Heart left ventricle (tissue), 16 donors: Measurements from ENCODE around the gene KRT4. TPM values are rescaled to one million over a fixed set of nuclear protein-coding genes. Genes with fewer than 3 reads are reported as not detected.

Experiments used
- ATAC-seq, 4 donors: fragments of 200-7000 bp; cut with Tn5 transposase; one replicate each; pipeline ENCODE4 v1.9.1; 2020 to 2022; ENCODE audit warnings: moderate library complexity in 4 of 4, mild to moderate bottlenecking in 3 of 4, moderate number of reproducible peaks in 1 of 4
- DNase-seq, 5 donors: peaks; one replicate each; pipeline ENCODE4 v3.0.0-alpha.2; 2020
- H3K27ac ChIP-seq, 12 donors: fragments of 200-600 bp; sonication (generic) in 4 of 12; one replicate each; pipeline versions ENCODE4 v1.5.0 to v1.8.0; 2016 to 2022; ENCODE audit warnings: mild to moderate bottlenecking in 2 of 12
- H3K27me3 ChIP-seq, 9 donors: fragments of 200-600 bp; sonication (generic) in 2 of 9; one replicate each; pipeline versions ENCODE4 v1.5.1 to v1.8.0; 2016 to 2022; ENCODE audit warnings: mild to moderate bottlenecking in 3 of 9
- H3K36me3 ChIP-seq, 9 donors: fragments of 200-600 bp; sonication (generic) in 2 of 9; one replicate each; pipeline versions ENCODE4 v1.5.0 to v1.8.0; 2018 to 2022; ENCODE audit warnings: mild to moderate bottlenecking in 2 of 9
- H3K4me1 ChIP-seq, 12 donors: fragments of 200-600 bp; sonication (generic) in 4 of 12; one replicate each; pipeline versions ENCODE4 v1.5.0 to v1.8.0; 2016 to 2022; ENCODE audit warnings: mild to moderate bottlenecking in 3 of 12
- H3K4me3 ChIP-seq, 12 donors: fragments of 200-600 bp; sonication (generic) in 4 of 12; one replicate each; pipeline versions ENCODE4 v1.5.0 to v1.8.0; 2017 to 2022; ENCODE audit warnings: mild to moderate bottlenecking in 9 of 12, moderate library complexity in 4 of 12
- H3K9me3 ChIP-seq, 12 donors: fragments of 200-600 bp; sonication (generic) in 4 of 12; one replicate each; pipeline versions ENCODE4 v1.5.0 to v1.8.0; 2016 to 2022; ENCODE audit warnings: mild to moderate bottlenecking in 1 of 12
- POLR2A ChIP-seq, 2 donors: fragments of 450-650 bp; IDR thresholded peaks; one replicate each; pipeline ENCODE4 v1.6.1; 2017; ENCODE audit warnings: antibody characterized with exemption in 2 of 2, mild to moderate bottlenecking in 2 of 2, moderate library complexity in 2 of 2
- WGBS, 4 donors: extraction: QIAGEN DNeasy Blood & Tissue Kit in 2 of 4; methylation state at CpG; one replicate each; pipeline versions ENCODE4 v1.1.5 to v1.1.7; 2013 to 2018; 5-methylcytosine and 5-hydroxymethylcytosine counted together
- intact Hi-C, 10 donors: fragments of 100-400 bp; cut with DNase I; formaldehyde crosslinking; loops; one replicate each; pipeline versions ENCODE4 v1.11.1 to v1.14.2; 2022
- polyA plus RNA-seq, 2 donors: library from polyadenylated mRNA; stranded (reverse); fragments of 200-250 nt; gene quantifications; one replicate each; pipeline ENCODE4 v1.2.3, GENCODE V29; 2013
- total RNA-seq, 9 donors: library from RNA; depleted of rRNA in 2 of 9; stranded (reverse); fragments of >200 nt in 2 of 9; fragmentation: NEBNext Ultra II Directional in 3 of 9; extraction: Animal tissue kit (Norgen Biotek cat#: 25700) in 3 of 9; gene quantifications; one replicate each; pipeline versions ENCODE4 v1.1.0 to v1.2.4, GENCODE V29; 2016 to 2023
- TF ChIP-seq, protein P1 (sequence below), 12 donors: fragments of 200-600 bp; sonication (generic) in 4 of 12; IDR thresholded peaks; one replicate each; pipeline versions ENCODE4 v1.5.0 to v1.8.0; 2018 to 2022; ENCODE audit warnings: antibody characterized with exemption in 12 of 12, mild to moderate bottlenecking in 5 of 12
- donor health status: ischemic (EF 13 %, LVEDD 7.1; RV severe dilation, severe dysfunction).
- donor health status: healthy with polysubstance abuse.
- donor health status: DM: no; HTN: yes; CAD: no.
- donor health status: DM: no; HTN: no; CAD: no.
- donor health status: ischemic (EF 25% LVEDD 6.9; RV normal size, moderate dysfunction).
- donor health status: ischemic (EF 25% LVEDD 5.7; RV mildly dilated, moderate dysfunction).
- donor health status: healthy.
- donor health status: DM: yes; HTN: yes; CAD: no.
- donor health status: ischemic (EF 35%, LVEDD 5.7; RV mildly dilated, moderate dysfunction).
- donor health status: nonischemic (EF 11% LVEDD 7.7; RV severe dilation, severe dysfunction).
- donor health status: DM: yes; HTN: yes; CAD: no.
- donor health status: PGD.
- donor health status: ischemic (EF 29% LVEDD 5.4; RV normal size, mild dysfunction).
- donor health status: nonischemic (EF 23%, LVEDD 6.1; RV moderate dilation, normal function).

Gene KRT4
- total and polyA plus RNA-seq, 11 donors, result 0.51 TPM; not detected in 10

DNA sequence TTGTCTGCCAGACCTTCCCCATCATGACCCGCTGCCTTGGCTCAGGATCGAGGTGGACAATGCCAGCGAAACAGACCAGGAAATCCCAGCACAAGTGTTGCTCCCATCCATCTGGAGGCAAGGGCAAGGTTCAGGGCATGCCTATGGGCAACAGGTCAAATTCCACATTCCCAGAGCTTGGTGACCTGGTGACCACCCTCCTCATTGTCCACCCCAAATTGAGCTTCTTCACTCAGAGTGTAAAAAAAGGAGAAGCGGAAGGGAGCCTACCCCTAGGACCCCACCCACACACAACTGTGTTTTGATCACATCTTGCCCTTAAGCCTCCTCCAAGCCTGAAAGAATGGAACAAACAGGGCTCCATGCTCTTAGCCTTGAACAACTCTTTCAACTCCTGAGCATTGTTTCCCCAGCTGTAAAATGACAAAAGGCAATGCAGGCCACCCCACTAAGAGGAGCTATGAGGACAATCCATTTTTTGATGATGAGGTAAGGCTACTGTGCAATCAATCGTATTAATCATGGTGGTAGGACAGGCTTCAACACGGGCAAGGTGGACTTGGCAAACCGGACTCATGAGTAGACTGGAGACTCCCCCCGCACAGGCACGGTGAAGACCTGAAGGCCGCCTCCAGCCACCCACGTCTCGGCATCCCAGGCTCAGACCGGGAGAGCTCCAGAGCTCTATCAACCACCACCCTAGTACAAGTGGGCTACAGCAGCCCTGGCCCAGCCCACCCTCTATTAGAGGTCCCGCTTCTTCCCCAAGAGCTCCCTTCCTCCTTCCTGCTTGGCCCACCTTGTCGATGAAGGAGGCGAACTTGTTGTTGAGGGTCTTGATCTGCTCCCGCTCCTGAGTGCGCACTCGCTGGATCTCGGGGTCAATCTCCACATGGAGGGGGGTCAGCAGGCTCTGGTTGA, 19.3 kb upstream of the KRT4 start:
- H3K36me3 ChIP-seq, result no peaks in the 10 kb centered on the region
- TF ChIP-seq, protein P1, sequence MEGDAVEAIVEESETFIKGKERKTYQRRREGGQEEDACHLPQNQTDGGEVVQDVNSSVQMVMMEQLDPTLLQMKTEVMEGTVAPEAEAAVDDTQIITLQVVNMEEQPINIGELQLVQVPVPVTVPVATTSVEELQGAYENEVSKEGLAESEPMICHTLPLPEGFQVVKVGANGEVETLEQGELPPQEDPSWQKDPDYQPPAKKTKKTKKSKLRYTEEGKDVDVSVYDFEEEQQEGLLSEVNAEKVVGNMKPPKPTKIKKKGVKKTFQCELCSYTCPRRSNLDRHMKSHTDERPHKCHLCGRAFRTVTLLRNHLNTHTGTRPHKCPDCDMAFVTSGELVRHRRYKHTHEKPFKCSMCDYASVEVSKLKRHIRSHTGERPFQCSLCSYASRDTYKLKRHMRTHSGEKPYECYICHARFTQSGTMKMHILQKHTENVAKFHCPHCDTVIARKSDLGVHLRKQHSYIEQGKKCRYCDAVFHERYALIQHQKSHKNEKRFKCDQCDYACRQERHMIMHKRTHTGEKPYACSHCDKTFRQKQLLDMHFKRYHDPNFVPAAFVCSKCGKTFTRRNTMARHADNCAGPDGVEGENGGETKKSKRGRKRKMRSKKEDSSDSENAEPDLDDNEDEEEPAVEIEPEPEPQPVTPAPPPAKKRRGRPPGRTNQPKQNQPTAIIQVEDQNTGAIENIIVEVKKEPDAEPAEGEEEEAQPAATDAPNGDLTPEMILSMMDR (IDR thresholded peaks at IDR 0.05), result no peak
- TF ChIP-seq POLR2A (IDR thresholded peaks at IDR 0.05), result no peak
- H3K4me3 ChIP-seq, result no peak overlapping the region
- H3K9me3 ChIP-seq, result no peaks in the 10 kb centered on the region
- intact Hi-C loops, result no loop called here
- peaks cover 0 to 19% (median 0%) of the 10 kb centered on the region in 9 donors for H3K27me3 ChIP-seq
- DNase-seq, result no peak
- ATAC-seq, result no peak
- WGBS, 4 donors, result 91 to 94% (median 92%) methylated on average over 16 to 20 of the region's 20 CpGs
- H3K27ac ChIP-seq, result no peak overlapping the region
- H3K4me1 ChIP-seq, result no peaks in the 10 kb centered on the region

GRCh38 chr12:52832451-52832850, 18.5 kb upstream of the KRT4 start:
- H3K27me3 ChIP-seq, result peaks cover 0 to 16% (median 0%) of the 10 kb centered on the region in 9 donors
- DNase-seq (no peak), ATAC-seq (no peak)
- H3K4me1 ChIP-seq, result no peaks in the 10 kb centered on the region
- intact Hi-C loops, result no loop called here
- H3K27ac ChIP-seq, result no peak overlapping the region
- H3K9me3 ChIP-seq, result no peaks in the 10 kb centered on the region
- no peak overlapping the region for H3K4me3 ChIP-seq
- 65 to 77% (median 66%) methylated on average over 3 of the region's 3 CpGs for WGBS, 4 donors
- H3K36me3 ChIP-seq, result no peaks in the 10 kb centered on the region
- TF ChIP-seq, protein P1 (IDR thresholded peaks at IDR 0.05), result no peak
- TF ChIP-seq POLR2A (IDR thresholded peaks at IDR 0.05), result no peak

GRCh38 chr12:52831251-52831650, 17.3 kb upstream of the KRT4 start:
- H3K9me3 ChIP-seq, result no peaks in the 10 kb centered on the region
- no peaks in the 10 kb centered on the region for H3K36me3 ChIP-seq
- no peak for TF ChIP-seq POLR2A (IDR thresholded peaks at IDR 0.05)
- TF ChIP-seq, protein P1 (IDR thresholded peaks at IDR 0.05), result no peak
- ATAC-seq (no peak), DNase-seq (no peak)
- no peak overlapping the region for H3K27ac ChIP-seq
- no peak overlapping the region for H3K4me3 ChIP-seq
- H3K27me3 ChIP-seq, result peaks cover 0 to 13% (median 0%) of the 10 kb centered on the region in 9 donors
- 79 to 91% (median 85%) methylated on average over 7 of the region's 7 CpGs for WGBS, 4 donors
- intact Hi-C loops, result no loop called here
- no peaks in the 10 kb centered on the region for H3K4me1 ChIP-seq

GRCh38 chr12:52829986-52830770, 16.3 kb upstream of the KRT4 start:
- Histone ChIP-seq H3K27ac (no peak overlapping the region), H3K27me3 (peaks cover 0 to 5% (median 0%) of the 10 kb centered on the region in 9 donors), H3K9me3 (no peaks in the 10 kb centered on the region), H3K4me3 (no peak overlapping the region), H3K36me3 (no peaks in the 10 kb centered on the region), H3K4me1 (no peaks in the 10 kb centered on the region)
- ATAC-seq (no peak), DNase-seq (no peak)
- intact Hi-C loops, result no loop called here
- no peak for TF ChIP-seq POLR2A (IDR thresholded peaks at IDR 0.05)
- TF ChIP-seq, protein P1 (IDR thresholded peaks at IDR 0.05), result no peak
- WGBS, 4 donors, result 70 to 80% (median 76%) methylated on average over 8 of the region's 8 CpGs
